Retinal pigment epithelial cell (primary cell): ENCODE results near the gene TMEM120B.

ENCODE experiments used
- DNase-seq: peaks from one replicate; pipeline ENCODE4 v3.0.0-alpha.2; 2010; ENCODE audit warnings: low read depth
- H3K4me3 ChIP-seq: 2 replicates; pipeline ENCODE4 v1.5.1; 2011; ENCODE audit warnings: mild to moderate bottlenecking, low read length, control low read depth, moderate library complexity
- CTCF ChIP-seq: conservative IDR thresholded peaks from 2 replicates; pipeline ENCODE4 v1.5.1; 2011; ENCODE audit warnings: low read depth, low read length, control low read depth, inconsistent platforms

Gene TMEM120B

GRCh38 chr12:121748571-121749265 lies 36.2 kb downstream of the TMEM120B start:
- no peak overlapping the region for H3K4me3 ChIP-seq
- no peak for TF ChIP-seq CTCF
- peak; percentile 86 for DNase-seq

- no peak for TF ChIP-seq CTCF
- DNase-seq: no peak
- no peak overlapping the region for H3K4me3 ChIP-seq
Observed at GRCh38 chr12:121749267-121749666, 36.7 kb downstream of the TMEM120B start.

GRCh38 chr12:121750507-121750955 lies 38.0 kb downstream of the TMEM120B start:
- TF ChIP-seq CTCF: no peak
- no peak overlapping the region for H3K4me3 ChIP-seq
- DNase-seq: no peak

- DNase-seq: no peak
Observed at GRCh38 chr12:121751034-121751433, 38.5 kb downstream of the TMEM120B start.

GRCh38 chr12:121751749-121752351 lies 39.3 kb downstream of the TMEM120B start:
- no peak for TF ChIP-seq CTCF
- no peak for DNase-seq

More at GRCh38 chr12:121751034-121751433, 38.5 kb downstream of the TMEM120B start:
- H3K4me3 ChIP-seq: no peak overlapping the region
- TF ChIP-seq CTCF: no peak

GRCh38 chr12:121753844-121754264 lies 41.3 kb downstream of the TMEM120B start:
- no peak for TF ChIP-seq CTCF
- no peak for DNase-seq

More at GRCh38 chr12:121751749-121752351, 39.3 kb downstream of the TMEM120B start:
- H3K4me3 ChIP-seq: no peak overlapping the region

GRCh38 chr12:121754836-121755235 lies 42.3 kb downstream of the TMEM120B start:
- H3K4me3 ChIP-seq: no peak overlapping the region
- TF ChIP-seq CTCF: no peak
- no peak for DNase-seq

More at GRCh38 chr12:121753844-121754264, 41.3 kb downstream of the TMEM120B start:
- no peak overlapping the region for H3K4me3 ChIP-seq
